DOHH2 (cell line): ENCODE results near the gene KRT85.

ENCODE experiments used
- H3F3A ChIP-seq: fragments of 200-600 bp; sonication (generic), shearing (Covaris generic); 2 replicates; pipeline ENCODE4 v1.6.0; 2016; ENCODE audit warnings: antibody characterized with exemption, mild to moderate bottlenecking; ENCODE audit not compliant: control insufficient read depth, insufficient read depth
- H3K27ac ChIP-seq: fragments of 200-600 bp; sonication (generic); 2 replicates; pipeline ENCODE4 v1.5.1; 2014; ENCODE audit warnings: low read depth, mild to moderate bottlenecking, low read length, moderate library complexity
- H3K27me3 ChIP-seq: fragments of 200-600 bp; sonication (generic); 2 replicates; pipeline ENCODE4 v1.6.1; 2014; ENCODE audit warnings: mild to moderate bottlenecking, low read length, mixed read lengths; ENCODE audit not compliant: control insufficient read depth
- H3K36me3 ChIP-seq: fragments of 200-600 bp; sonication (generic); 2 replicates; pipeline ENCODE4 v1.6.1; 2014; ENCODE audit warnings: mild to moderate bottlenecking, low read length, moderate library complexity, mixed read lengths; ENCODE audit not compliant: control insufficient read depth
- H3K4me1 ChIP-seq: fragments of 200-600 bp; sonication (generic); 2 replicates; pipeline ENCODE4 v1.6.1; 2014; ENCODE audit warnings: mild to moderate bottlenecking, low read length, mixed read lengths; ENCODE audit not compliant: control insufficient read depth
- H3K4me2 ChIP-seq: fragments of 200-600 bp; sonication (generic); 2 replicates; pipeline ENCODE4 v1.6.0; 2014; ENCODE audit warnings: mild to moderate bottlenecking, low read length, moderate library complexity
- H3K4me3 ChIP-seq: fragments of 200-600 bp; sonication (generic); 2 replicates; pipeline ENCODE4 v1.5.1; 2014; ENCODE audit warnings: mild to moderate bottlenecking, low read length, mixed read lengths
- H3K79me2 ChIP-seq: fragments of 200-600 bp; sonication (generic); 2 replicates; pipeline ENCODE4 v1.6.1; 2014; ENCODE audit warnings: mild to moderate bottlenecking, low read length, mixed read lengths; ENCODE audit not compliant: control insufficient read depth
- H3K9me2 ChIP-seq: fragments of 200-600 bp; sonication (generic); replicated peaks from 2 replicates; pipeline ENCODE4 v1.6.1; 2014; ENCODE audit warnings: mild to moderate bottlenecking, low read length, mixed read lengths; ENCODE audit not compliant: control insufficient read depth
- H3K9me3 ChIP-seq: fragments of 200-600 bp; sonication (generic); 2 replicates; pipeline ENCODE4 v1.6.1; 2014; ENCODE audit warnings: antibody characterized with exemption, low read length, mixed read lengths; ENCODE audit not compliant: control insufficient read depth, insufficient read depth
- H4K20me1 ChIP-seq: fragments of 200-600 bp; sonication (generic); 2 replicates; pipeline ENCODE4 v1.6.0; 2014; ENCODE audit warnings: low read depth, mild to moderate bottlenecking, antibody characterized with exemption, low read length, moderate library complexity; ENCODE audit not compliant: control insufficient read depth, insufficient read depth
- CTCF ChIP-seq: fragments of 200-600 bp; sonication (generic); IDR thresholded peaks from one replicate; pipeline ENCODE4 v1.5.1; 2014; ENCODE audit warnings: antibody characterized with exemption, mild to moderate bottlenecking, low read depth, low read length; ENCODE audit not compliant: poor library complexity, severe bottlenecking
- EZH2phosphoT487 ChIP-seq: fragments of 200-600 bp; sonication (generic); IDR thresholded peaks from 2 replicates; pipeline ENCODE4 v1.6.1; 2017; ENCODE audit warnings: borderline replicate concordance, mild to moderate bottlenecking, antibody characterized with exemption, low read length, moderate library complexity, mixed read lengths

The KRT85 gene

GRCh38 chr12:52404951-52405350, 37.7 kb upstream of the KRT85 start:
- H3K27me3 ChIP-seq: peaks cover 3% of the 10 kb centered on the region; the same call in 1 of the 2 replicates
- H3K4me2 ChIP-seq: no peak overlapping the region
- no peaks in the 10 kb centered on the region for H3K9me3 ChIP-seq
- no peaks in the 10 kb centered on the region for H3K4me1 ChIP-seq
- H3K4me3 ChIP-seq: no peak overlapping the region
- no peaks in the 10 kb centered on the region for H3K79me2 ChIP-seq
- H3K9me2 ChIP-seq: no peaks in the 10 kb centered on the region
- TF ChIP-seq EZH2phosphoT487 (no peak), CTCF (no peak)
- no peaks in the 10 kb centered on the region for H4K20me1 ChIP-seq
- no peaks in the 10 kb centered on the region for H3K36me3 ChIP-seq
- no peak overlapping the region for H3K27ac ChIP-seq
- no peaks in the 10 kb centered on the region for H3F3A ChIP-seq

GRCh38 chr12:52403561-52403960, 36.3 kb upstream of the KRT85 start:
- no peak overlapping the region for H3K4me3 ChIP-seq
- H3F3A ChIP-seq: no peaks in the 10 kb centered on the region
- H3K27ac ChIP-seq: no peak overlapping the region
- no peaks in the 10 kb centered on the region for H3K4me1 ChIP-seq
- H4K20me1 ChIP-seq: no peaks in the 10 kb centered on the region
- H3K9me3 ChIP-seq: no peaks in the 10 kb centered on the region
- H3K79me2 ChIP-seq: no peaks in the 10 kb centered on the region
- TF ChIP-seq EZH2phosphoT487: no peak
- H3K4me2 ChIP-seq: no peak overlapping the region
- H3K9me2 ChIP-seq: no peaks in the 10 kb centered on the region
- H3K27me3 ChIP-seq: peaks cover 3% of the 10 kb centered on the region; the same call in 1 of the 2 replicates
- no peaks in the 10 kb centered on the region for H3K36me3 ChIP-seq

DNA sequence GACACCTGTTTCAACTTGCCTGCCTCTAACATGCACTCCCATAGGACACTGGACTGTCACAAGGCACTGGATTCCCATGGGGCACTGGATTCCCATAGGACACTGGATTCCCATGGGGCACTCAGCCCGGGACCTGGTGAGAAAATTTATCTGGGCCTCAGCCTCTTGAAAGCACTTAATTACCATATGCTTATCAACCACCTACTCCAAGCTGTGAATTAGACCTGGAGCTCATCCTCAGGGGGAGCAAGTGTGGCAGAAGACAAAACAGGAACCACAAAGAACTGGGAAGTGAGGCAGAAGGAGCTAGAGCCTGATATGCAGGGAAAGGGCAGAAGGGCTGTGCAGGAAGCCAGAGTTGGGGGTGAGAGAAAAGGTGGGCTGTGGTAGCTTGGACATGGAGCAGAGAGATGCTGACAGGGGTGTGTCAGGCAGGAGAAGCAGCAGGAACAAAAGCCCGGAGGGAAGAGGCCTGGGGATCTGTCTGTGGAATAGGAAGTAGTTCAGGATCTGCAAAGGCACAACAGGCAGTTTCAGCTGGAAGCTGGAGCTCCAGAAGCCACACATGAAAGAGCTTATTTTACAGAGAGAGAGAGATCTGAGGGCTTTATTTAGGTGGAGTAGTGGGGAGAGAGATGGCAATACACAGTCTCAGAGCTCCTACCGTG, 35.7 kb upstream of the KRT85 start:
- peaks cover 3% of the 10 kb centered on the region; the same call in 1 of the 2 replicates for H3K27me3 ChIP-seq
- H3K4me3 ChIP-seq: no peak overlapping the region
- H3K36me3 ChIP-seq: no peaks in the 10 kb centered on the region
- H3F3A ChIP-seq: no peaks in the 10 kb centered on the region
- H3K4me2 ChIP-seq: no peak overlapping the region
- H3K9me2 ChIP-seq: no peaks in the 10 kb centered on the region
- H3K4me1 ChIP-seq: no peaks in the 10 kb centered on the region
- no peaks in the 10 kb centered on the region for H3K79me2 ChIP-seq
- TF ChIP-seq CTCF (no peak), EZH2phosphoT487 (no peak)
- H3K27ac ChIP-seq: no peak overlapping the region
- H3K9me3 ChIP-seq: no peaks in the 10 kb centered on the region
- H4K20me1 ChIP-seq: no peaks in the 10 kb centered on the region

DNA sequence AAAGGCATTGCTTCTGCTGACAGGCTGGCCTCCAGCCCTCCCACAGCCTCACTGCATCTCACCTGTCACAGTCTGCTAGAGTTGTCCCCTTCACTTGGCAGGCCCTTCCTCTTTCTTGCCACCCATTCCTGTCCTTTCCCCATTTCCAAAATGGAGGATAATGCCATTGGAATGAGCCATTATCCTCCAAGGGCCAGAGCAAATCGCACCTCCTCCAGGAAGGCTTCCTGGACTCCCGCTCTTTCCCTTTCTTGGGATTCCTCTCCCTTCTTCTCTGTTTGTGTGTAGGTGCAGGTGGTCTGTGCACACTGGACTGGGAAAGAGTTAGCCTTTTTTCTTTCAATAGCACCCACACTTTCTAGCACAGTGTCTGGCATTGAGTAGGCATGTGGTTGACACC, 35.1 kb upstream of the KRT85 start:
- Histone ChIP-seq H3F3A (no peaks in the 10 kb centered on the region), H4K20me1 (no peaks in the 10 kb centered on the region), H3K4me3 (no peak overlapping the region), H3K9me3 (no peaks in the 10 kb centered on the region), H3K9me2 (no peaks in the 10 kb centered on the region), H3K4me2 (no peak overlapping the region), H3K27me3 (peaks cover 3% of the 10 kb centered on the region; the same call in 1 of the 2 replicates), H3K79me2 (no peaks in the 10 kb centered on the region), H3K27ac (no peak overlapping the region), H3K4me1 (no peaks in the 10 kb centered on the region), H3K36me3 (no peaks in the 10 kb centered on the region)
- TF ChIP-seq CTCF (no peak), EZH2phosphoT487 (no peak)
